Measurements from ENCODE around the gene ENGASE. TPM values are rescaled to one million over a fixed set of nuclear protein-coding genes. Genes with fewer than 3 reads are reported as not detected.

The ENGASE gene
- polyA plus RNA-seq, 4 donors, result 9.6 to 28.7 (median 21.2) TPM

GRCh38 chr17:79111097-79111496 lies 36.5 kb downstream of the ENGASE start:
- DNase-seq (ENCODE audit: low read depth in 4 of 4, low spot score in 3 of 4), result no peak

GRCh38 chr17:79112471-79112870 lies 37.8 kb downstream of the ENGASE start:
- no peak for DNase-seq (ENCODE audit: low read depth in 4 of 4, low spot score in 3 of 4)

GRCh38 chr17:79113699-79114457 lies 39.3 kb downstream of the ENGASE start:
- no peak for DNase-seq (ENCODE audit: low read depth in 4 of 4, low spot score in 3 of 4)

- DNase-seq (ENCODE audit: low read depth in 4 of 4, low spot score in 3 of 4), result peak in 3 of 4 donors; percentile 35 to 62 (median 59)
Measured at GRCh38 chr17:79114458-79115301, 40.1 kb downstream of the ENGASE start.

GRCh38 chr17:79115487-79115886 lies 40.9 kb downstream of the ENGASE start:
- no peak for DNase-seq (ENCODE audit: low read depth in 4 of 4, low spot score in 3 of 4)

- DNase-seq (ENCODE audit: low read depth in 4 of 4, low spot score in 3 of 4), result no peak
Measured at GRCh38 chr17:79116575-79117368, 42.1 kb downstream of the ENGASE start.

GRCh38 chr17:79117905-79118487 lies 43.4 kb downstream of the ENGASE start:
- no peak for DNase-seq (ENCODE audit: low read depth in 4 of 4, low spot score in 3 of 4)

- DNase-seq (ENCODE audit: low read depth in 4 of 4, low spot score in 3 of 4), result no peak
Measured at GRCh38 chr17:79118924-79119323, 44.3 kb downstream of the ENGASE start.

- DNase-seq (ENCODE audit: low read depth in 4 of 4, low spot score in 3 of 4), result no peak
Measured at GRCh38 chr17:79120259-79120658, 45.6 kb downstream of the ENGASE start.

- DNase-seq (ENCODE audit: low read depth in 4 of 4, low spot score in 3 of 4), result no peak
Measured at GRCh38 chr17:79123988-79124387, 49.4 kb downstream of the ENGASE start.

- DNase-seq (ENCODE audit: low read depth in 4 of 4, low spot score in 3 of 4), result no peak
Measured at GRCh38 chr17:79124513-79125209, 50.0 kb downstream of the ENGASE start.

GRCh38 chr17:79125503-79125902 lies 50.9 kb downstream of the ENGASE start:
- DNase-seq (ENCODE audit: low read depth in 4 of 4, low spot score in 3 of 4), result no peak

- DNase-seq (ENCODE audit: low read depth in 4 of 4, low spot score in 3 of 4), result no peak
Measured at GRCh38 chr17:79126139-79126538, 51.5 kb downstream of the ENGASE start.

- no peak for DNase-seq (ENCODE audit: low read depth in 4 of 4, low spot score in 3 of 4)
Measured at GRCh38 chr17:79127534-79128135, 53.0 kb downstream of the ENGASE start.

- DNase-seq (ENCODE audit: low read depth in 4 of 4, low spot score in 3 of 4), result no peak
Measured at GRCh38 chr17:79129523-79129922, 54.9 kb downstream of the ENGASE start.

GRCh38 chr17:79130536-79131273 lies 56.1 kb downstream of the ENGASE start:
- no peak for DNase-seq (ENCODE audit: low read depth in 4 of 4, low spot score in 3 of 4)

GRCh38 chr17:79131274-79131635 lies 56.6 kb downstream of the ENGASE start:
- no peak for DNase-seq (ENCODE audit: low read depth in 4 of 4, low spot score in 3 of 4)

- no peak for DNase-seq (ENCODE audit: low read depth in 4 of 4, low spot score in 3 of 4)
Measured at GRCh38 chr17:79131701-79132100, 57.1 kb downstream of the ENGASE start.

Data from right renal pelvis (tissue), 4 donors.